Mesothelial cell of epicardium (in vitro differentiated cells): ENCODE results near the gene GALK1. TPM values are rescaled to one million over a fixed set of nuclear protein-coding genes. Genes with fewer than 3 reads are reported as not detected.

Source experiments
- DNase-seq, 2 experiments: peaks; one replicate each; pipeline ENCODE4 v3.0.0; 2021; ENCODE audit warnings: low spot score in 2 of 2; ENCODE audit not compliant: unreplicated experiment in 2 of 2
- H3K27ac Mint-ChIP-seq: 2 replicates; pipeline ENCODE4 v1.8.0; 2021; ENCODE audit warnings: mixed read lengths
- H3K27me3 Mint-ChIP-seq: 2 replicates; pipeline ENCODE4 v1.8.0; 2021; ENCODE audit warnings: low read depth, mixed read lengths
- H3K36me3 Mint-ChIP-seq: 2 replicates; pipeline ENCODE4 v1.8.0; 2021; ENCODE audit warnings: mixed read lengths
- H3K4me1 Mint-ChIP-seq: 2 replicates; pipeline ENCODE4 v1.8.0; 2021; ENCODE audit warnings: mixed read lengths
- H3K4me3 Mint-ChIP-seq: 2 replicates; pipeline ENCODE4 v1.8.0; 2021; ENCODE audit warnings: mild to moderate bottlenecking, moderate library complexity, mixed read lengths
- H3K9me3 Mint-ChIP-seq: 2 replicates; pipeline ENCODE4 v1.8.0; 2021; ENCODE audit warnings: mixed read lengths
- CTCF ChIP-seq: fragments of 200-600 bp; sonication (generic); IDR thresholded peaks from one replicate; pipeline ENCODE4 v1.5.0; 2021; ENCODE audit warnings: antibody characterized with exemption; ENCODE audit not compliant: unreplicated experiment
- total RNA-seq: library from RNA; stranded (reverse); gene quantifications from 3 replicates; pipeline ENCODE4 v1.2.1, GENCODE V29; 2021

The GALK1 gene
- total RNA-seq, 1 donor from 2014 or later: 32.1 TPM

- peaks cover 29% of the 10 kb centered on the region for H3K27me3 Mint-ChIP-seq
- H3K4me3 Mint-ChIP-seq: no peak overlapping the region
- TF ChIP-seq CTCF: no peak
- no peak for DNase-seq
- peaks cover 13% of the 10 kb centered on the region for H3K36me3 Mint-ChIP-seq
- no peaks in the 10 kb centered on the region for H3K9me3 Mint-ChIP-seq
- no peak overlapping the region for H3K27ac Mint-ChIP-seq
- peaks cover 15% of the 10 kb centered on the region for H3K4me1 Mint-ChIP-seq
Measured at GRCh38 chr17:75724016-75725003, 40.7 kb downstream of the GALK1 start.

- peak overlapping the region; percentile 71 for H3K4me3 Mint-ChIP-seq
- H3K27ac Mint-ChIP-seq: peak overlapping the region; percentile 73
- peaks cover 9% of the 10 kb centered on the region for H3K36me3 Mint-ChIP-seq
- no peak for DNase-seq
- TF ChIP-seq CTCF: no peak
- no peaks in the 10 kb centered on the region for H3K9me3 Mint-ChIP-seq
- H3K4me1 Mint-ChIP-seq: peaks cover 15% of the 10 kb centered on the region
- peaks cover 36% of the 10 kb centered on the region for H3K27me3 Mint-ChIP-seq
Measured at GRCh38 chr17:75723171-75723930, 41.6 kb downstream of the GALK1 start.

GRCh38 chr17:75722542-75723095, 42.4 kb downstream of the GALK1 start:
- no peak for DNase-seq
- Mint-ChIP-seq H3K4me1 (peaks cover 15% of the 10 kb centered on the region), H3K27me3 (peaks cover 38% of the 10 kb centered on the region), H3K4me3 (peak overlapping the region; percentile 71), H3K27ac (peak overlapping the region; percentile 88), H3K36me3 (peaks cover 6% of the 10 kb centered on the region), H3K9me3 (no peaks in the 10 kb centered on the region)
- TF ChIP-seq CTCF: no peak

GRCh38 chr17:75722076-75722475, 42.9 kb downstream of the GALK1 start:
- Mint-ChIP-seq H3K27ac (peak overlapping the region; percentile 88), H3K4me3 (peak overlapping the region; percentile 71), H3K4me1 (peaks cover 15% of the 10 kb centered on the region), H3K9me3 (no peaks in the 10 kb centered on the region), H3K36me3 (peaks cover 6% of the 10 kb centered on the region), H3K27me3 (peaks cover 39% of the 10 kb centered on the region)
- no peak for TF ChIP-seq CTCF
- DNase-seq: no peak

- TF ChIP-seq CTCF: no peak
- peaks cover 44% of the 10 kb centered on the region for H3K27me3 Mint-ChIP-seq
- no peaks in the 10 kb centered on the region for H3K9me3 Mint-ChIP-seq
- peak overlapping the region; percentile 88 for H3K27ac Mint-ChIP-seq
- H3K4me3 Mint-ChIP-seq: peak overlapping the region; percentile 71
- H3K4me1 Mint-ChIP-seq: peaks cover 15% of the 10 kb centered on the region
- no peak for DNase-seq
- H3K36me3 Mint-ChIP-seq: peaks cover 6% of the 10 kb centered on the region
Measured at GRCh38 chr17:75721463-75722011, 43.5 kb downstream of the GALK1 start.
